HG02852 (cell line): ENCODE measurements around the gene KCND1.

Source experiments
- ATAC-seq: cut with Tn5 transposase; IDR thresholded peaks from one replicate; pipeline ENCODE4 v1.9.1; 2021; ENCODE audit warnings: mild to moderate bottlenecking, moderate library complexity; ENCODE audit not compliant: unreplicated experiment

The KCND1 gene

GRCh38 chrX:48975041-48975440 is 3.4 kb upstream of the KCND1 start:
- no peak for ATAC-seq

GRCh38 chrX:48974574-48974973 is 2.9 kb upstream of the KCND1 start:
- ATAC-seq: no peak

GRCh38 chrX:48974033-48974432 is 2.4 kb upstream of the KCND1 start:
- ATAC-seq: no peak

GRCh38 chrX:48972220-48973164 is 848 bp upstream of the KCND1 start:
- no peak for ATAC-seq

GRCh38 chrX:48969471-48969870 is 2.2 kb downstream of the KCND1 start:
- no peak for ATAC-seq

GRCh38 chrX:48968377-48968776 is 3.3 kb downstream of the KCND1 start:
- ATAC-seq: no peak

GRCh38 chrX:48966796-48967579 is 4.7 kb downstream of the KCND1 start:
- ATAC-seq: no peak

- no peak for ATAC-seq
These were observed 5.7 kb downstream of the KCND1 start for GRCh38 chrX:48965959-48966358.

GRCh38 chrX:48961585-48962091 is 10.0 kb downstream of the KCND1 start:
- ATAC-seq: no peak

GRCh38 chrX:48960291-48960690 is 11.4 kb downstream of the KCND1 start:
- ATAC-seq: no peak

- ATAC-seq: no peak
These were observed 13.0 kb downstream of the KCND1 start for GRCh38 chrX:48958635-48959094.

- peak; percentile 77 for ATAC-seq
These were observed 13.6 kb downstream of the KCND1 start for GRCh38 chrX:48957827-48958634.

- ATAC-seq: peak; percentile 39
These were observed 14.2 kb downstream of the KCND1 start, which contains the start of gene OTUD5 for GRCh38 chrX:48957477-48957826. Gene OTUD5 (minus strand): TSS chrX:48957607. CDS start chrX:48957570, 37 bp downstream.

- no peak for ATAC-seq
These were observed 14.8 kb downstream of the KCND1 start for GRCh38 chrX:48956728-48957414.

GRCh38 chrX:48948589-48948988 is 23.1 kb downstream of the KCND1 start:
- no peak for ATAC-seq

GRCh38 chrX:48945517-48946348 is 25.9 kb downstream of the KCND1 start:
- ATAC-seq: peak; percentile 67

- no peak for ATAC-seq
These were observed 28.7 kb downstream of the KCND1 start for GRCh38 chrX:48942895-48943294.

GRCh38 chrX:48940404-48940955 is 31.2 kb downstream of the KCND1 start:
- no peak for ATAC-seq
